Measurements from ENCODE around the gene POLR3F.
"Not testable (repeated sequence)": the region's sequence is repeated elsewhere in the genome, so short reads cannot be mapped to it uniquely, and the experiment has no call there.

POLR3F gene

GRCh38 chr20:18466894-18467730 lies at the start of gene POLR3F, which contains the start of gene DZANK1:
Gene POLR3F (plus strand): TSS chr20:18467390. CDS start chr20:18467507, 117 bp downstream.
Gene DZANK1 (minus strand): TSS chr20:18467030. CDS start chr20:18465358, 1,672 bp downstream.
- peak; percentile 98 for DNase-seq (ENCODE audit: low spot score)

- DNase-seq (ENCODE audit: low spot score), result no peak
Observed at GRCh38 chr20:18421608-18422007, 45.6 kb upstream of the POLR3F start.

GRCh38 chr20:18427214-18427613 lies 40.0 kb upstream of the POLR3F start:
- no peak for DNase-seq (ENCODE audit: low spot score)

GRCh38 chr20:18428490-18429173 lies 38.6 kb upstream of the POLR3F start:
- no peak for DNase-seq (ENCODE audit: low spot score)

- DNase-seq (ENCODE audit: low spot score), result no peak
Observed at GRCh38 chr20:18430172-18430826, 36.9 kb upstream of the POLR3F start.

- DNase-seq (ENCODE audit: low spot score), result no peak
Observed at GRCh38 chr20:18431206-18431605, 36.0 kb upstream of the POLR3F start.

- DNase-seq (ENCODE audit: low spot score), result no peak
Observed at GRCh38 chr20:18436847-18437246, 30.3 kb upstream of the POLR3F start.

GRCh38 chr20:18440403-18440802 lies 26.8 kb upstream of the POLR3F start:
- DNase-seq (ENCODE audit: low spot score), result no peak

- DNase-seq (ENCODE audit: low spot score), result no peak
Observed at GRCh38 chr20:18443886-18444285, 23.3 kb upstream of the POLR3F start.

GRCh38 chr20:18456600-18456999 lies 10.6 kb upstream of the POLR3F start:
- no peak for DNase-seq (ENCODE audit: low spot score)

GRCh38 chr20:18465536-18466200 lies 1.5 kb upstream of the POLR3F start:
- no peak for DNase-seq (ENCODE audit: low spot score)

GRCh38 chr20:18466574-18466893 lies 656 bp upstream of the POLR3F start:
- DNase-seq (ENCODE audit: low spot score), result no peak

- DNase-seq (ENCODE audit: low spot score), result no peak
Observed at GRCh38 chr20:18477218-18477617, 10.0 kb downstream of the POLR3F start.

- no peak for DNase-seq (ENCODE audit: low spot score)
Observed at GRCh38 chr20:18477821-18478220, 10.6 kb downstream of the POLR3F start.

- no peak for DNase-seq (ENCODE audit: low spot score)
Observed at GRCh38 chr20:18481596-18481995, 14.4 kb downstream of the POLR3F start.

- no peak for DNase-seq (ENCODE audit: low spot score)
Observed at GRCh38 chr20:18488301-18488700, 21.1 kb downstream of the POLR3F start.

- peak; percentile 50 for DNase-seq (ENCODE audit: low spot score)
Observed at GRCh38 chr20:18496042-18496441, 28.9 kb downstream of the POLR3F start.

- peak; percentile 94 for DNase-seq (ENCODE audit: low spot score)
Observed at GRCh38 chr20:18496740-18497592, 29.8 kb downstream of the POLR3F start, which contains the start of gene RBBP9. Gene RBBP9 (minus strand): TSS chr20:18497225. CDS start chr20:18497167, 58 bp downstream.

- no peak for DNase-seq (ENCODE audit: low spot score)
Observed at GRCh38 chr20:18497603-18498002, 30.4 kb downstream of the POLR3F start.

- not testable (repeated sequence) for DNase-seq (ENCODE audit: low spot score)
Observed at GRCh38 chr20:18501672-18502071, 34.5 kb downstream of the POLR3F start.

GRCh38 chr20:18504479-18505060 lies 37.4 kb downstream of the POLR3F start:
- DNase-seq (ENCODE audit: low spot score), result no peak

Measured in ecto neural progenitor cell (in vitro differentiated cells).